GM18519 (cell line): Measurements from ENCODE around the gene ACOX1.

Experiments used
- ATAC-seq: cut with Tn5 transposase; IDR thresholded peaks from one replicate; pipeline ENCODE4 v1.9.1; 2021; ENCODE audit warnings: mild to moderate bottlenecking, moderate library complexity; ENCODE audit not compliant: unreplicated experiment, low FRiP score

The ACOX1 gene

DNA sequence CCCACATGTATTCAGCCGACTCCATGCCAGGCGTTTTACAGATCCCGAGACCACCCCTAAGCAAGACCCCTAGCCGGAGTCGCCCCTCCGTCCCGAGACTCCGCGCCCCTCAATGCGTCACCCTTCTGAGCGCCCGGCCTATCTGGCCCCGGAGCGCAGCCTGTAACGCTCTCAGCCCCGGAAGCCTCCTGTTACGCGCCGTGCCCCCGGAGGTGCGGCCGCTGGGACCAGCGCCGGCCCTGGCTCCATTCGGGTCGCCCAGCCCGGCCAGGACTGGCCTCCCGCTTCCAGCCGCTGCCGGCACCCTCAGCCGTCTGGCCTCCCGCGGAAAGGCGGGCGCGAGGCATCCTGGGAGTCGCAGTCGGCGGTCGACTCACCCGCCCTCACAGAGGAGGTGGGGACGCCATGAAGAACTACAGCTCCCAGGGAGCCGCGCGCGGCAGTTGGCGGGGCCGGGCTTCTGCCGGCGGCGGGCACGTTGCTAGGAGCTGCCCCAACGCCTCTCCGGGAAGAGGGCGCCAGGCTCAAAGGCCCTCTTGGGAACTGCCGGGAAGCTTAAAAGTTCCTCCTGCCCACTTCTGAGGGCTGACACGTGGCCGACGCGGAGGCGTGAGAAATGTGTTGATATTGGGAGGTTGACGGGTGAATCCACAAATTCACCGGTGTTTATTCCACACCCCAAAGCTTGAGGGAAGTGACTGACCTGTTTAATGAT is 38.1 kb downstream of the ACOX1 start, which contains the start of gene FBF1:
FBF1 (minus strand) TSS at position 316 of the 715 bp plus-strand sequence. CDS start 2,893 bp downstream, outside the sequence.
- peak; percentile 82 for ATAC-seq

DNA sequence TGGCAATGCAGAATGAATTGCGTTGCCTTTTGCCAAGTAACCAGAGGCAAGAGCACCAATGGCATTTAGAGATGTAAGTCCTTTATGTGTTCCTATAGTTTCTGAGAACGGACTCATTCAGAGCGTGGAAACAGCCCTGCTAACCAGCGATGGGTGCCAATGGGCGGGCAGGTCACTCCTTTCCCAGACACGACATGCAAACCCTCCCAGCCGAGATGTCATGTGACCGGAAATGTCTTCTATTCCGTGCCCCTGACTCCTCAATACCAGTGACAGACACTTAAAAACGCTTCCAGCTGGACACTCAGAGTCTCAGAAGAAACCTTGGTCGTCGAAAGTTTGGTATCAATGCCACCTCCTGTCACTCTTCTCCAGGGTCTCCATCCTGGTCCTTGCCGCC is 41.3 kb downstream of the ACOX1 start:
- ATAC-seq: no peak

DNA sequence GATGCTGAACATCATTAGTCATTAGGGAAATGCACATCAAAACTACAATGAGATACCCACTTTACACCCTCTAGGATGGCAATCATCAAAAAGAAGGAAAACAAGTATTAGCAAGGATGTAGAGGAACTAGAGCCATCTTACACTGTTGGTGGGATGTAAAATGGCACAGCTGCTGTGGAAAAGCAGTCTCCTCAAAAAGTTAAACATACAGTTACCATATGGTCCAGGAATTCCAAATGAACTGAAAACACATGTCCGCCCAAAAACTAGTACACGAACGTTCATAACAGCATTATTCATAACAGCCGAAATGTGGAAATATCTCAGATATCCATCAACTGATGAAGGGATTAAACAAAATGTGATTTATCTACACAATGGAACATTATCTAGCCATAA is 45.2 kb downstream of the ACOX1 start:
- no peak for ATAC-seq

- no peak for ATAC-seq
Measured at GRCh38 chr17:75932852-75933251, 46.1 kb downstream of the ACOX1 start.

DNA sequence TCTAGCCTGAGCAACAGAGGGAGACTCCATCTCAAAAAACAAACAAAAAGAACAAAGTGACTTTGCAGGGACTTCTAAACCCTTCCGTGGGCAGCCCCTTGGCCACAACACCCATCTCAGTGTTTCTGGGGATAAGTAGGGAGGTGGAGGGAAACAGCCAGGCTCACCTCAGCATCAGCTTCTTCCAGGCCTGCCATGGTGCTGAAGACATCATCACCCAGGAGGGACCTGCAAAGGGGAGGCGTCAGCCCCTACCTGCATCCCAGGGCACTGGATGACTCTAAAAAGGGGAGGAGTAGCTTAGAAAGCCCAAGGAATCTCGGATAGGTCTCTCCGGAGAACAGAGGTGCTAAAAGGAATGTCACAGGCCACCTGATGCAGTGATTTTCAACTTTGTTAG is 47.9 kb downstream of the ACOX1 start:
- no peak for ATAC-seq

DNA sequence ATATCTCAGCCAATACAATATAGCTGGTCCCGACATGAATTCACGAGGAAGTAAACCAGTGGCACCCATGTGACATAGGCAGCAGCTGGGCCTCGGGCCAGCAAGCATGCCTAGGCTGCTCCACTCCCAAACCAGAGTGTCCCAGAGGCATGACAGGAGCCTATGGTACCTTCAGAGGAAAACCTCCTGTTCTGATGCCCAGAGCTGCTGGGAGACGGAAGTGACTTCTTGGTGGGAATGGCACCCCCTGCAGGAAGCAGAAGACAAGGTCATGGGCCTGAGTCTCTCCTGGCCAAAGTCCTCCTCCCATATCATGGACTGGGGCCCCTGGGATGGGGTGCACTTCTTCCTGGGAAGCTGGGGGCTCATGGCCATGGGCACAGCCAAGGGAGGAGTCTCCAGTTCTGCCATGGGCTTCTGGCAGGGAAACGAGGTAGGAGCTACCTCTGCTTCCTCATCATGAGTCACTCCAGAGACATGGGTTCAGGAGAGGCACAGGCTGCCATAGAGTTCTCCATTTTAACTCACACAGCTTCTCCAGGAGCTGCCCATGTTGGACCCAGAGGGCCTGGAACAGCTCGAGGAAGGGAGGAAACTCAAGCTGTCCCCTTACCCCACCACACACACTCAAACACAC is 51.6 kb downstream of the ACOX1 start:
- ATAC-seq: no peak

GRCh38 chr17:75926456-75926855 is 52.5 kb downstream of the ACOX1 start:
- ATAC-seq: no peak

GRCh38 chr17:75925912-75926311 is 53.1 kb downstream of the ACOX1 start:
- no peak for ATAC-seq

DNA sequence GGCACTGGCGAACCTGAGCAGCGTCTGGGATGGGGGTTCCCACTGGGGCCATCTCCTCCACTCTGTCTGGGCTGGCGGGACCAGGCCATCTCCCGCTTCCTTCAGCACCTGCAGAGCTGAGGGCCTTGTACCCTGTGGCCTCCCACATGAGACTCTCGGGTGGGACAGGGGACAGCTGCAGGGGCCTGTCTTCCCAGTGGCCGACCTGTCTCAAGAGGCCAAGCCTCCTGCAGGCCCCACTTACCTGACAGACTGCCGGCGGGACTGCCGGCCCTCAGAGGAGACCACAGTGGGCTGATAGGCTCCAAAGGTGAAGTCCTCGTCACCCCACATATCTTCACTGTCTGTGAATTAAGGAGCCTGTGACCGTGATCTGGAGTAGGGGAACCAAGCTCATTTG is 53.9 kb downstream of the ACOX1 start:
- no peak for ATAC-seq

DNA sequence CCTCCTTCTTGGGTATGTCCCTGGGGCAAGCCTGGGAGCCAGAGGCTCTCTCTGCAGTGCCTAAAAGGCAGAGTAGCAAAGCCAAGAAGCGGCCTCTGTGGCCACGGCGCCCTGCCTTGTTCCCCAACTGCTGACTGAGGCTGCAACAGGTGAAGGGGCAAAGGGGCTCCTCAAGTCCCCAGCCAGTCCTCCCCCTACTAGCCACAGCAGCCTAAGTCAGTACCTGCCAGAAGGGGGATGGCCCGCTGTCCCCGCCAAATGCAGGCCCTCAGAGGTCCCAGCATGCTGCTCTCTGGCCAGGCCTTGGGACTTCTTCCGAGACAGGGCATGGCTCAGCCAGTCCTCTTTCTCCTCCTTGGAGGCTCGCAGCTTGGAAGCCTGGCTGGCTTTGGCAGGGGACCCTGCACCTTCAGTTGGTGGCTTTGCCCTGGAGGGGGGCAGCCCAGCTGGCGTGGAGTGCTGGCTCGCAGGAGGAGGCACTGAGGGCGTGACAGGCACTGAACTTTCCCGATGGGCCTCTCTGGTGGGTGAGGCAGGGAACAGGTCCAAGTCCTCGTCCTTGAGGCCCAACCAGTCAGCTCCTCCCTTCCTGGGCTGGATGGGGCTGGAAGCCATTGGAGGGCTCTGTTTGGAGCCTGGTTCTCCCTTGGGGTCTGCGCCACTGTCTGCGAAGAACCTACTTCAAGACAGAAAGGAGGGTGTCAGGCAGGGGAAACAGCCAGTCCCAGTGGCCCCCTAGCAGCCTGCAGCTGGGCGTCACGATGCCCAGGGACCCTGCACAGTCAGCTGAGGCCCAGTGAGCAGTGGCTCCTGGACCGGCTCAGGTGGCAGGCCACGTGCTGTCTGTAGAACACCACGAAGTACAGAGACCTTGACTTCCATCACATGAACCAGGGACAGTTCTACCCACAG is 55.7 kb downstream of the ACOX1 start:
- no peak for ATAC-seq

DNA sequence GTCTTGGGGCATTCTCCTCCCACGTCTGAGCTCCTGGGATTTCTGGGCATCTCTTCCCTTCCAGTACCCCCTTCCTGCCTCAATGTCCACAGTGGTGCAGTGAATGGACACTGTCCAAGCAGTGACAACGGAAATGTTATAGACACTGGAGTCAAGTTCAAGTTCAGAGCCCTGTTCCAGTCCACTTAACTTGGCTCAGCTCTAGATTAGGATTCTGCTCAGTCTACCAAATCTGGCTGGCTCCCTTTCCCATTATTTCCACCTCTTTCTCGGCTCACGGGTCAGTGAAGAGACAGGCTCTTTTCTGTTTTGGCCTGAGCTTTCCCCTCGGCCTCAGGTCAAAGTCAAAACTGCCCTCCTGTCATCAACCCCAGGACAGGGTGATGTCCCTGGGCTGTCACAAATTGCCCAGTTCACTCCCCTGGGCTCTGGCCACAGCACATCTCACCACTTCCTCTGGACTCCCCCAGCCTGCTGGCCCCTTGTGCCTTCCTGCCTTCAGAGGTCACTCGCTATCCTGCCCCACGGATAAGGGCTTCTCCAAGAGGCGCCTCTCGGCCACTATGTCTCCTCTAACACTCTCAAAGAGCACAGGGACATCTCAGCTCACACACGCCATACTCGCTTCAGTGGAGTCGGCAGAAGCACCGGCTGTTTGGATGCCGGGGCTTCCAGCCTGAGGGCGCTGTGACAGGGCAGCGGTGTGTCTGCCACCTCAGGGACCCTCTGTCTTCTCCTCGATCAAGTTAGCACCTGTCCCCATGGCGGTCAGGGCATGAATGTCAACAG is 56.6 kb downstream of the ACOX1 start:
- no peak for ATAC-seq

DNA sequence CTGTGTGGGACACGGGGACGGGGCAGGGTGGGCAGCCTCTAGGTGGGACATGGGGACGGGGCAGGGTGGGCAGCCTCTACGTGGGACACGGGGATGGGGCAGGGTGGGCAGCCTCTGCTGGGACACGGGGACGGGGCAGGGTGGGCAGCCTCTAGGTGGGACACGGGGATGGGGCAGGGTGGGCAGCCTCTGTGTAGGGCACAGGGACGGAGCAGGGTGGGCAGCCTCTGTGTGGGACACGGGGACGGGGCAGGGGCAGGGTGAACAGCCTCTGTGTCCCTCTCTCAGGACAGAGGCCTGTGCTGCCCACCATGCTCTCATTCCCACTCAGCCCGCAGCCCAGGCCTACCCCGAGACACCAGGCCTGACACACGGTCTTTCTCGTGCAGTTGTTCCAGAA is 57.4 kb downstream of the ACOX1 start:
- no peak for ATAC-seq

- ATAC-seq: no peak
Measured at GRCh38 chr17:75920045-75920560, 58.9 kb downstream of the ACOX1 start.

DNA sequence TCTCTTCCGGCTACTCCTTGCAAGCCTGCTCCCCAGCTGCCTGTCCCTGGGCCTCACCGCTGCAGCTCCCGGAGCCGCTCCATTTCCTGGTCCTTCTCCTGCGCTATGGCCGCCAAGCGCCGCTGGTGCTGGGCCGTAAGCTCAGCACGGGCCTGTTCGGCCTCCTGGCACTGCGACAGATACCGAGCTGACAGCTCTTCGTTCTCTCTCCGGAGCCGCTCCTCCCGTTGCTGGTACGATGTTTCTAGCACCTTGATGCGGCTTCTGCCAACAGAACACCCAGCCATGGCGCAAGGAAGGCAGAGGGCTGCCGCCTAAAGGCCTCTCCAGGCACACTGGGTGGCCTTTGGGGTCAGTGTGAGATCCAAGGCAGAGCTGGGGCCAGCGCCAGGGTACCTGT is 59.4 kb downstream of the ACOX1 start:
- no peak for ATAC-seq

DNA sequence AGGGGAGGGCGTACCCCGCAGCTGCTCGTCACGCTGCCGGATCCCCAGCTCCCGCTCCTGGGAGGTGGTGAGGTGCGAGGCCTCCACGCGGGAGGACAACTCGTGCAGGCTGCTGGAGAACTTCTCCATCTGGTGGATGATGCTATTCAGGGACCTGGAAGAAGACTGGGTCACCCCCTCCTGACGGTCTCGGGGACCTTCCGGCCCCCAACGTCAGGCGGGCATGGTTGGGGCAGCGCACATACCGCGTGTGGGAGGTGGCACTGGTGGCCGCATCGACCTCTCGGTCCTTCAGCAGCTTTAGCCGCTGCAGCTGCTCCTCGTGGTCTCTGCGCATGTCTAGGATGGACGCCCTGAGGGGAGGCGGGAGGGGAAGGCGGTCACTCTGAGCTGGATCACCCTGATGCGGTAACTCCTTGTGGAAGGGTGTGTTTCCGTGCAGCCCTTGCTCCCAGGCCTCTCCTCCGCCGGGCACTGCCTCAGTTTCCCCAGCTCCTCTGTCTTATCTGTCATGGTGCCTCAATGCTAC is 61.0 kb downstream of the ACOX1 start:
- ATAC-seq: no peak

DNA sequence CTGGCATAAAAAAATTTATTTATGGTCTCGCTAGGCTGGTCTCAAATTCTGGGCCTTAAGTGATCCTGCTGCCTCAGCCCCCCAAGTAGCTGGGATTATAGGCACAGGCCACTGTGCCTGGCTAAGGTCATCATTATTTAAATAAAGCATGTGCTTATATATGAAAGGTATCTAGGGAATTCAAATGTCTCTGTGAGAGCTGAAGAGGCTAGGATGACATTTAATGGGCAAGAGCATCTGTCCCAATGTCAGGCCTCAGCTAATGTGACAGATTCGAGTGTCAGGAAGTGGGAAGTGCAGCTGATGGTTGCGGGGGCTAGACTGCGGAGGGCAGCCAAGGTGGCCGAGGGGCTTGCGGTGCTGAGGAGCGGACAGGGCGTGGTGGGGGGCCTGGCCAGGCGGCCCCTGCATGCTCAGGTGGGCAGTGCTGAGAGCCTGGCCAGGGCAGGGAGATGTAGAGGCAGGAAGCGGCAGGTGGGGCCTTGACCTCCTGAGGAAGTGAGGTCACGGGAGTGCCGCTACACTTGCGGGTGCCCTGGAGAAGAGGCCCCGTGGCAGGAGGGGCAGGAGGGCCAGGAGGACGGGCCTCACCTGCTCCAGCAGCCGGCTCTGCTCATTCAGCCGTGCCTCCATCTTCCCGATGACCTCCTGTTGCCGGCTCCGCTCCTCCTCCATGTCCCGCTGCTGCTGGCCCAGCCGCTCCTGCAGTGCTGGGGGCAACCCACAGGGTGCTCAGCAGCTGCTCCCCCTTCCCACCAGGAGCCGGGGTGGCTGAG is 61.6 kb downstream of the ACOX1 start:
- ATAC-seq: no peak

DNA sequence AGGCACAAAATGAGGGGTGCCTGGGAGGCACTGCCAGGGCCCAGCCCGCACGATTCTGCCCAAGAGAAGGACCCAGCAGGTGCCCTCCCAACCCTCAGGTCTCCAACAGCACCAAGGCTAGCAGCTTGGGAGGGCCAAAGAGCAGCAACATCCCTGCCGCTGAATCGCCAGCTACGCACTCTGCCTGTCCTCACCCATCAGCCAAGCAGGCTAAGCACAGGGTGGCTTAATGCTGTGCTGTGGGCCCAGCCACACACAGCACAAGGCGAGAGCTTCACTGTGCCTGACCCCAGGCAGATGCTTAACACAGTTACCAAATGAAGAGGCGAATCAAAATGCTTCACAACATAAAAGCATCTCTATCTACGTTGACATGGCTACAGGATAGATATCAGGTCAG is 63.7 kb downstream of the ACOX1 start:
- ATAC-seq: no peak

- no peak for ATAC-seq
Measured at GRCh38 chr17:75914643-75915267, 64.2 kb downstream of the ACOX1 start.
